Prostate gland (tissue), 2 donors: ENCODE results near the gene RS1.

Experiments
- POLR2A ChIP-seq: fragments of 450-650 bp; IDR thresholded peaks from one replicate; pipeline ENCODE4 v1.6.1; 2016; ENCODE audit warnings: antibody characterized with exemption, mild to moderate bottlenecking
- POLR2AphosphoS5 ChIP-seq: sonication (generic); formaldehyde crosslinking; IDR thresholded peaks from one replicate; pipeline ENCODE4 v1.6.1; 2017; ENCODE audit warnings: antibody characterized with exemption
- TF ChIP-seq, protein P1 (sequence below), 4 experiments: fragments of 200-600 bp in 2 of 4; fragments of 450-650 bp in 2 of 4; sonication (generic) in 2 of 4; IDR thresholded peaks; 1 replicate in 3 of 4; 2 replicates in 1 of 4; pipeline ENCODE4 v1.5.1; 2016 to 2019; ENCODE audit warnings: antibody characterized with exemption in 4 of 4, mild to moderate bottlenecking in 2 of 4, moderate library complexity in 2 of 4

DNA sequence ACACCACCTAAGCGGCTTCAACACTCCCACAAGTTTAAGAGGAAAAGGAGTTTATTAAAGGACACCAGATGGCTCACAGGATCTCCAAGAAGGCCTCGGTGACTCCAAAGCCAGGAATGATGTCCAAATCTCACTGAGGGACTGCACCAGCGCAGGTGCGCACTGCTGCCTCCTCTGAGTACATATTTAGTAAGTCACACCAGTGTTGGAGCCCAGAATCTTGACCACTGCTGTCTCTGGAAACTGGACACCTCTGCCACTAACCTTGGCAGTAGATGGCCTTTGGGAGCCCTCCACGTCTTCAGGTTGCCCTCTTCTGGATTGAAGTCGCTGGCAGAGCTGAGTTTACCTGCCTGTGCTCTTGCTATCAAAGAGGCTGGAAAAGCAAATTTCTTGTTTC is 10.1 kb upstream of the RS1 start:
- TF ChIP-seq POLR2A (no peak), POLR2AphosphoS5 (no peak)
- TF ChIP-seq, protein P1, sequence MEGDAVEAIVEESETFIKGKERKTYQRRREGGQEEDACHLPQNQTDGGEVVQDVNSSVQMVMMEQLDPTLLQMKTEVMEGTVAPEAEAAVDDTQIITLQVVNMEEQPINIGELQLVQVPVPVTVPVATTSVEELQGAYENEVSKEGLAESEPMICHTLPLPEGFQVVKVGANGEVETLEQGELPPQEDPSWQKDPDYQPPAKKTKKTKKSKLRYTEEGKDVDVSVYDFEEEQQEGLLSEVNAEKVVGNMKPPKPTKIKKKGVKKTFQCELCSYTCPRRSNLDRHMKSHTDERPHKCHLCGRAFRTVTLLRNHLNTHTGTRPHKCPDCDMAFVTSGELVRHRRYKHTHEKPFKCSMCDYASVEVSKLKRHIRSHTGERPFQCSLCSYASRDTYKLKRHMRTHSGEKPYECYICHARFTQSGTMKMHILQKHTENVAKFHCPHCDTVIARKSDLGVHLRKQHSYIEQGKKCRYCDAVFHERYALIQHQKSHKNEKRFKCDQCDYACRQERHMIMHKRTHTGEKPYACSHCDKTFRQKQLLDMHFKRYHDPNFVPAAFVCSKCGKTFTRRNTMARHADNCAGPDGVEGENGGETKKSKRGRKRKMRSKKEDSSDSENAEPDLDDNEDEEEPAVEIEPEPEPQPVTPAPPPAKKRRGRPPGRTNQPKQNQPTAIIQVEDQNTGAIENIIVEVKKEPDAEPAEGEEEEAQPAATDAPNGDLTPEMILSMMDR (IDR thresholded peaks at IDR 0.05) = no peak
